HepG2 (cell line): ENCODE measurements around the gene TADA2B. TPM values are rescaled to one million over a fixed set of nuclear protein-coding genes. Genes with fewer than 3 reads are reported as not detected.

Experiments
- ATF3 ChIP-seq: sonication (generic); formaldehyde crosslinking; IDR thresholded peaks from 2 replicates; pipeline ENCODE4 v1.4.0; 2020; ENCODE audit warnings: missing genetic modification reagents
- BRF2 ChIP-seq: sonication (generic); formaldehyde crosslinking; IDR thresholded peaks from 2 replicates; pipeline ENCODE4 v1.8.1; 2022; ENCODE audit warnings: mild to moderate bottlenecking, missing genetic modification reagents
- CREBL2 ChIP-seq: sonication (generic); formaldehyde crosslinking; IDR thresholded peaks from 2 replicates; pipeline ENCODE4 v1.8.1; 2023; ENCODE audit warnings: missing genetic modification reagents, mild to moderate bottlenecking, borderline replicate concordance
- DNMT3B ChIP-seq: conservative IDR thresholded peaks from 2 replicates; pipeline ENCODE4 v1.6.1; 2016; ENCODE audit warnings: missing biosample characterization, control low read depth
- DPF2 ChIP-seq: sonication (generic); formaldehyde crosslinking; IDR thresholded peaks from 2 replicates; pipeline ENCODE4 v1.4.0; 2020; ENCODE audit warnings: mild to moderate bottlenecking, low read depth, missing genetic modification reagents, borderline replicate concordance
- HMGA1 ChIP-seq: sonication (generic); formaldehyde crosslinking; conservative IDR thresholded peaks from 2 replicates; pipeline ENCODE4 v1.4.0; 2020; ENCODE audit warnings: missing genetic modification reagents
- HOXA5 ChIP-seq: sonication (generic); formaldehyde crosslinking; IDR thresholded peaks from 2 replicates; pipeline ENCODE4 v1.4.0; 2020; ENCODE audit warnings: missing genetic modification reagents
- KDM3A ChIP-seq: IDR thresholded peaks from 2 replicates; pipeline ENCODE4 v1.6.1; 2018; ENCODE audit warnings: low read depth, missing compliant biosample characterization
- MAF1 ChIP-seq: sonication (generic); formaldehyde crosslinking; IDR thresholded peaks from 2 replicates; pipeline ENCODE4 v1.5.0; 2020; ENCODE audit warnings: missing genetic modification reagents, borderline replicate concordance
- MXD4 ChIP-seq: IDR thresholded peaks from 2 replicates; pipeline ENCODE4 v1.6.1; 2016; ENCODE audit warnings: mild to moderate bottlenecking, missing biosample characterization, missing genetic modification reagents
- PBX2 ChIP-seq: IDR thresholded peaks from 2 replicates; pipeline ENCODE4 v1.6.1; 2016; ENCODE audit warnings: control low read depth
- PLSCR1 ChIP-seq: sonication (generic); formaldehyde crosslinking; IDR thresholded peaks from 2 replicates; pipeline ENCODE4 v1.5.0; 2020; ENCODE audit warnings: missing genetic modification reagents, mild to moderate bottlenecking, borderline replicate concordance
- PRPF4 ChIP-seq: fragments of 200-400 bp; formaldehyde crosslinking; IDR thresholded peaks from 2 replicates; pipeline ENCODE4 v1.6.1; 2016; ENCODE audit warnings: low read length, low read depth; ENCODE audit not compliant: poor library complexity, severe bottlenecking
- RFXANK ChIP-seq: IDR thresholded peaks from 2 replicates; pipeline ENCODE4 v1.6.1; 2016
- TBX3 ChIP-seq: fragments of 450-650 bp; IDR thresholded peaks from 2 replicates; pipeline ENCODE4 v1.6.1; 2017; ENCODE audit warnings: antibody characterized with exemption, mild to moderate bottlenecking, inconsistent platforms, borderline replicate concordance
- TCF7 ChIP-seq: sonication (generic); IDR thresholded peaks from 2 replicates; pipeline ENCODE4 v1.6.1; 2016; ENCODE audit warnings: antibody characterized with exemption, low read depth
- ZBTB21 ChIP-seq: sonication (generic); formaldehyde crosslinking; IDR thresholded peaks from 2 replicates; pipeline ENCODE4 v1.4.0; 2020; ENCODE audit warnings: missing genetic modification reagents
- ZMAT5 ChIP-seq: sonication (generic); formaldehyde crosslinking; IDR thresholded peaks from 2 replicates; pipeline ENCODE4 v1.5.0; 2020; ENCODE audit warnings: mild to moderate bottlenecking, low read depth, missing genetic modification reagents, borderline replicate concordance
- ZNF615 ChIP-seq: sonication (generic); formaldehyde crosslinking; IDR thresholded peaks from 2 replicates; pipeline ENCODE4 v1.5.0; 2020; ENCODE audit warnings: mild to moderate bottlenecking, missing genetic modification reagents, borderline replicate concordance
- ZNF619 ChIP-seq: sonication (generic); formaldehyde crosslinking; IDR thresholded peaks from 2 replicates; pipeline ENCODE4 v1.4.0; 2020; ENCODE audit warnings: mild to moderate bottlenecking, missing genetic modification reagents
- ZNF792 ChIP-seq: IDR thresholded peaks from 2 replicates; pipeline ENCODE4 v1.6.1; 2016
- ZNF879 ChIP-seq: sonication (generic); formaldehyde crosslinking; IDR thresholded peaks from 2 replicates; pipeline ENCODE4 v1.8.1; 2023; ENCODE audit warnings: missing genetic modification reagents
- ZXDC ChIP-seq: sonication (generic); formaldehyde crosslinking; IDR thresholded peaks from 2 replicates; pipeline ENCODE4 v1.5.0; 2020; ENCODE audit warnings: mild to moderate bottlenecking, missing genetic modification reagents
- polyA plus RNA-seq, 8 experiments: library from polyadenylated mRNA; depleted of rRNA in 3 of 8; stranded (reverse) in 7 of 8; unstranded in 1 of 8; fragments of >200 nt; fragmentation: Illumina TruSeq in 4 of 8; extraction: Trizol in 4 of 8; gene quantifications; 2 replicates each; pipeline versions ENCODE4 v1.2.1 to v1.2.3, GENCODE V29; 2011 to 2016; ENCODE audit warnings: low read depth in 4 of 8, missing spikeins in 1 of 8, mixed read lengths in 1 of 8; ENCODE audit not compliant: insufficient read depth in 1 of 8
- total RNA-seq, 5 experiments: library from RNA; depleted of rRNA; stranded (reverse); fragments of >200 nt; fragmentation: Illumina TruSeq; extraction: Trizol; gene quantifications; 2 replicates each; pipeline ENCODE4 v1.2.3, GENCODE V29; 2016; ENCODE audit warnings: low read depth in 1 of 5

Gene TADA2B
- total and polyA plus RNA-seq, 2 of the 13 experiments (the other 11 are each of a cell fraction or from before 2014, with no cell fraction given), result 4.6 to 8.9 TPM

GRCh38 chr4:7034262-7035081 is 8.7 kb upstream of the TADA2B start (continued):
- TF ChIP-seq ZNF615, result no peak
- TF ChIP-seq DNMT3B (CRISPR knock-in tag), result no peak
- peak; percentile 57; the same call in 1 of the 2 replicates for TF ChIP-seq DPF2
- TF ChIP-seq HMGA1 (CRISPR knock-in tag), result no peak
- TF ChIP-seq MAF1, result no peak
- no peak for TF ChIP-seq TBX3
- peak; percentile 85; the same call in 1 of the 2 replicates for TF ChIP-seq ZNF879 (CRISPR knock-in tag)
- TF ChIP-seq ZBTB21 (CRISPR knock-in tag), result no peak
- TF ChIP-seq RFXANK, result no peak
- peak; percentile 94; the same call in 1 of the 2 replicates for TF ChIP-seq CREBL2 (CRISPR knock-in tag)
- no peak for TF ChIP-seq PBX2 (CRISPR knock-in tag)
- 0 out of 2 replicates have a peak, but pooled peaks have one; percentile 45 for TF ChIP-seq KDM3A
- 0 out of 2 replicates have a peak, but pooled peaks have one; percentile 65 for TF ChIP-seq HOXA5
- TF ChIP-seq TCF7, result no peak
- no peak for TF ChIP-seq ZMAT5 (CRISPR knock-in tag)
- no peak for TF ChIP-seq ZNF619 (CRISPR knock-in tag)
- TF ChIP-seq ZNF792 (CRISPR knock-in tag), result 0 out of 2 replicates have a peak, but pooled peaks have one; percentile 33
- TF ChIP-seq PLSCR1 (CRISPR knock-in tag), result no peak
- peak; percentile 57; the same call in 1 of the 2 replicates for TF ChIP-seq ZXDC (CRISPR knock-in tag)
- TF ChIP-seq ATF3 (CRISPR knock-in tag), result peak; percentile 81
- 0 out of 2 replicates have a peak, but pooled peaks have one; percentile 41 for TF ChIP-seq BRF2
- TF ChIP-seq MXD4, result peak; percentile 75; the same call in 1 of the 2 replicates
- TF ChIP-seq PRPF4, result no peak
